Esophagus muscularis mucosa (tissue), 4 donors: Measurements from ENCODE around the gene NDUFB2.

Experiments
- CTCF ChIP-seq, 3 experiments: fragments of 200-600 bp in 2 of 3; fragments of 450-650 bp in 1 of 3; sonication (generic) in 2 of 3; IDR thresholded peaks; one replicate each; pipeline ENCODE4 v1.5.1; 2017 to 2019; ENCODE audit warnings: antibody characterized with exemption in 3 of 3, mild to moderate bottlenecking in 2 of 3, moderate library complexity in 1 of 3
- EP300 ChIP-seq: sonication (generic); formaldehyde crosslinking; IDR thresholded peaks from one replicate; pipeline ENCODE4 v1.6.1; 2017; ENCODE audit warnings: antibody characterized with exemption
- POLR2A ChIP-seq: fragments of 450-650 bp; IDR thresholded peaks from one replicate; pipeline ENCODE4 v1.6.1; 2017; ENCODE audit warnings: antibody characterized with exemption, moderate library complexity, mild to moderate bottlenecking, low read depth

- no peak for TF ChIP-seq POLR2A
- TF ChIP-seq EP300 = no peak
- no peak for TF ChIP-seq CTCF (IDR thresholded peaks at IDR 0.05)
Observed at GRCh38 chr7:140677496-140677895, 19.0 kb upstream of the NDUFB2 start.
